Measurements from ENCODE around the gene MAST3. TPM values are rescaled to one million over a fixed set of nuclear protein-coding genes. Genes with fewer than 3 reads are reported as not detected.

The MAST3 gene
- total RNA-seq, 2 experiments from 2014 or later = 14.8 to 31.4 TPM

DNA sequence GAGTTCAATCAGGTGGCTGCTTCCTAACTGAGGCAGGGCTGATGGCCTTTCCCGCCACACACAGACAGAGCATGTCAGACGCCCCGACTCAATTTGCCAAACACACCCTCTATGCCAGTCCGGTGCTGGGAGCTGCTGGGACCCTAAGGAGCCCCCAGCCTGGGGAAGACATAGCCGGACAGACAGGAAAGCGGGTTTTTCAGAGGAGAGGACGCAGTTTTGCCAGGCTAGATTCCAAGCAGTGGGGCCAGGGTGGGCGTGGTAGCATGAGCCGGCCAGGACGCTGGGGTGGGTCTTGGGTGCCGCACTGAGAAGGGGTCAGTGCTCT is 19.8 kb downstream of the MAST3 start:
- intact Hi-C loops (cut with micrococcal nuclease; ENCODE audit: unreplicated experiment) = no loop called here
- DNase-seq (ENCODE audit: low spot score) = no peak
- TF ChIP-seq, protein P1, sequence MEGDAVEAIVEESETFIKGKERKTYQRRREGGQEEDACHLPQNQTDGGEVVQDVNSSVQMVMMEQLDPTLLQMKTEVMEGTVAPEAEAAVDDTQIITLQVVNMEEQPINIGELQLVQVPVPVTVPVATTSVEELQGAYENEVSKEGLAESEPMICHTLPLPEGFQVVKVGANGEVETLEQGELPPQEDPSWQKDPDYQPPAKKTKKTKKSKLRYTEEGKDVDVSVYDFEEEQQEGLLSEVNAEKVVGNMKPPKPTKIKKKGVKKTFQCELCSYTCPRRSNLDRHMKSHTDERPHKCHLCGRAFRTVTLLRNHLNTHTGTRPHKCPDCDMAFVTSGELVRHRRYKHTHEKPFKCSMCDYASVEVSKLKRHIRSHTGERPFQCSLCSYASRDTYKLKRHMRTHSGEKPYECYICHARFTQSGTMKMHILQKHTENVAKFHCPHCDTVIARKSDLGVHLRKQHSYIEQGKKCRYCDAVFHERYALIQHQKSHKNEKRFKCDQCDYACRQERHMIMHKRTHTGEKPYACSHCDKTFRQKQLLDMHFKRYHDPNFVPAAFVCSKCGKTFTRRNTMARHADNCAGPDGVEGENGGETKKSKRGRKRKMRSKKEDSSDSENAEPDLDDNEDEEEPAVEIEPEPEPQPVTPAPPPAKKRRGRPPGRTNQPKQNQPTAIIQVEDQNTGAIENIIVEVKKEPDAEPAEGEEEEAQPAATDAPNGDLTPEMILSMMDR (conservative IDR thresholded peaks at IDR 0.05; ENCODE audit: low read length) = no peak
- no peak for TF ChIP-seq EZH2phosphoT487 (IDR thresholded peaks at IDR 0.05; ENCODE audit: borderline replicate concordance, low read depth, low read length)
- Histone ChIP-seq H3K4me1 (ENCODE audit: insufficient read depth, low read length, poor library complexity, severe bottlenecking) (peaks cover 38% of the 10 kb centered on the region), H4K20me1 (ENCODE audit: insufficient read depth, low read length) (0 out of 2 replicates have a peak, but pooled peaks cover 3% of the 10 kb centered on the region), H3K4me3 (ENCODE audit: low read depth, low read length, poor library complexity, severe bottlenecking) (peak overlapping the region; percentile 38), H3K9me3 (ENCODE audit: low read length) (no peaks in the 10 kb centered on the region), H3K36me3 (ENCODE audit: insufficient read depth, low read length) (peaks cover 53% of the 10 kb centered on the region), H3K9me2 (ENCODE audit: insufficient read depth, low read length) (no peaks in the 10 kb centered on the region), H3K79me2 (ENCODE audit: insufficient read depth, low read depth, low read length) (peaks cover 24% of the 10 kb centered on the region; the same call in 1 of the 2 replicates), H3K4me2 (ENCODE audit: low read length) (peak overlapping the region; percentile 64), H3K27ac (ENCODE audit: low read depth, low read length, poor library complexity, severe bottlenecking) (no peak overlapping the region), H2AFZ (ENCODE audit: low read length) (no peak overlapping the region)
- CTCF ChIA-PET (ENCODE audit: unreplicated experiment) = interaction anchor here (0.6 kb wide), 1 partner anchor 94 kb away, joined by 4 read pairs; no protein-coding TSS in a partner anchor
- POLR2A ChIA-PET = interaction anchor here (0.6 kb wide), 1 partner anchor 12 kb away, joined by 3 read pairs; no protein-coding TSS in a partner anchor
- no TSS peak for BruUV-seq (replicated peaks)

DNA sequence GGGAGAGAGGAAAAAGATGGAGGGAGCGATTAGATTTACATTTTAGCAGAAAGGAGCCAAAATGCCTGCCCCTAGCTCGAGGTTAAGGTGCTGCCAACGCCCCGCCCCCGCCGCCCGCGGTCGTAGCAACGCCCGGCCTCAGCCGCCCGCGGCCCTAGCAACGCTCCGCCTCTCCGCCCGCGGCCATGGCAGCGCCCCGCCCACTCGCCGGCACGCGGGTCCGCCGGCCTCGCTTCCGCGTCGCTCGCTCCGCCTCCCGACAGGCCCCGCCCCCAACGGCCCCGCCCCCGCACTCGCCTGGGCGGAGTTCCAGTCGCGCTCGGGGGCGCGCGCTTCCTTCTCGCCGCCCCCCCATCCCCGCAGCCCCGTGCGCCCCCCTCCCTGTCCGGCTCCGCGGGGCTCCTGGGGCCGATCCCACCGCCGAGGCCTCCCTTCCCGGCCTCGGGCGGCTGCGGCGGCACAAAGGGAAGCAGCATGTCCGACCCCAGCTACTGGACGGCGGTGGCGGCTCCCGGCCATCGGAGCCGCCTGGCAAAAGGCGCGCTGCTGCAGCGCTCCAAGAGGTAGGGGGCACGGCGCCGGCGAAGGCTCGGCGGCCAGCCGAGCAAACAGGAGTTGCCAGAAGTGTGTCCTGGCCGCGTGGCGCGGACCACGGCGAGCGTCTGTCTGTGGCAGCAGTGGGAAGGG is 20.3 kb downstream of the MAST3 start:
- no peak for TF ChIP-seq EZH2phosphoT487 (IDR thresholded peaks at IDR 0.05; ENCODE audit: borderline replicate concordance, low read depth, low read length)
- TF ChIP-seq, protein P1 (conservative IDR thresholded peaks at IDR 0.05; ENCODE audit: low read length) = no peak
- intact Hi-C loops (cut with micrococcal nuclease; ENCODE audit: unreplicated experiment) = loop anchor here (2.0 kb wide), 1 partner anchor 35 kb away; the partner anchor contains the start of gene PIK3R2
- CTCF ChIA-PET (ENCODE audit: unreplicated experiment) = interaction anchor here (0.6 kb wide), 1 partner anchor 94 kb away, joined by 4 read pairs; no protein-coding TSS in a partner anchor
- H3K4me3 ChIP-seq (ENCODE audit: low read depth, low read length, poor library complexity, severe bottlenecking) = peak overlapping the region; percentile 73
- peaks cover 35% of the 10 kb centered on the region for H3K4me1 ChIP-seq (ENCODE audit: insufficient read depth, low read length, poor library complexity, severe bottlenecking)
- H3K27ac ChIP-seq (ENCODE audit: low read depth, low read length, poor library complexity, severe bottlenecking) = peak overlapping the region; percentile 70
- H3K9me2 ChIP-seq (ENCODE audit: insufficient read depth, low read length) = no peaks in the 10 kb centered on the region
- H3K9me3 ChIP-seq (ENCODE audit: low read length) = no peaks in the 10 kb centered on the region
- H4K20me1 ChIP-seq (ENCODE audit: insufficient read depth, low read length) = 0 out of 2 replicates have a peak, but pooled peaks cover 3% of the 10 kb centered on the region
- no TSS peak for BruUV-seq (replicated peaks)
- H3K36me3 ChIP-seq (ENCODE audit: insufficient read depth, low read length) = peaks cover 54% of the 10 kb centered on the region
- peaks cover 24% of the 10 kb centered on the region; the same call in 1 of the 2 replicates for H3K79me2 ChIP-seq (ENCODE audit: insufficient read depth, low read depth, low read length)
- peak overlapping the region; percentile 85 for H3K4me2 ChIP-seq (ENCODE audit: low read length)
- peak; percentile 93 for DNase-seq (ENCODE audit: low spot score)
- H2AFZ ChIP-seq (ENCODE audit: low read length) = no peak overlapping the region
- POLR2A ChIA-PET = interaction anchor here (0.6 kb wide), 1 partner anchor 12 kb away, joined by 3 read pairs; no protein-coding TSS in a partner anchor
